ENCODE data around the gene NENF. TPM values are rescaled to one million over a fixed set of nuclear protein-coding genes. Genes with fewer than 3 reads are reported as not detected.

The NENF gene
- total and polyA plus RNA-seq, 4 donors: 6.6 to 44.3 (median 16.0) TPM

- Histone ChIP-seq H3K4me3 (ENCODE audit: low read depth in 1 of 3, low read length in 3 of 3) (no peak overlapping the region), H3K4me1 (ENCODE audit: control insufficient read depth in 4 of 4, insufficient read depth in 4 of 4, low read length in 3 of 4) (peaks cover 0 to 3% (median 0%) of the 10 kb centered on the region in 4 donors), H3K27me3 (ENCODE audit: control insufficient read depth in 4 of 4, insufficient read depth in 4 of 4, low read length in 3 of 4) (no peaks in the 10 kb centered on the region), H3K27ac (ENCODE audit: low read depth in 1 of 2, low read length in 2 of 2) (no peak overlapping the region), H3K36me3 (ENCODE audit: control insufficient read depth in 4 of 4, insufficient read depth in 3 of 4, low read depth in 1 of 4, low read length in 3 of 4) (no peaks in the 10 kb centered on the region), H3K9me3 (ENCODE audit: control insufficient read depth in 4 of 4, low read length in 3 of 4) (peaks cover 0 to under 1% (median 0%) of the 10 kb centered on the region in 4 donors), H3K9ac (ENCODE audit: low read depth in 1 of 2, low read length in 2 of 2) (no peak overlapping the region)
- TF ChIP-seq, protein P1, sequence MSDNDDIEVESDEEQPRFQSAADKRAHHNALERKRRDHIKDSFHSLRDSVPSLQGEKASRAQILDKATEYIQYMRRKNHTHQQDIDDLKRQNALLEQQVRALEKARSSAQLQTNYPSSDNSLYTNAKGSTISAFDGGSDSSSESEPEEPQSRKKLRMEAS (IDR thresholded peaks at IDR 0.05): no peak
- TF ChIP-seq YY1 (IDR thresholded peaks at IDR 0.05): no peak
- TF ChIP-seq, protein P2, sequence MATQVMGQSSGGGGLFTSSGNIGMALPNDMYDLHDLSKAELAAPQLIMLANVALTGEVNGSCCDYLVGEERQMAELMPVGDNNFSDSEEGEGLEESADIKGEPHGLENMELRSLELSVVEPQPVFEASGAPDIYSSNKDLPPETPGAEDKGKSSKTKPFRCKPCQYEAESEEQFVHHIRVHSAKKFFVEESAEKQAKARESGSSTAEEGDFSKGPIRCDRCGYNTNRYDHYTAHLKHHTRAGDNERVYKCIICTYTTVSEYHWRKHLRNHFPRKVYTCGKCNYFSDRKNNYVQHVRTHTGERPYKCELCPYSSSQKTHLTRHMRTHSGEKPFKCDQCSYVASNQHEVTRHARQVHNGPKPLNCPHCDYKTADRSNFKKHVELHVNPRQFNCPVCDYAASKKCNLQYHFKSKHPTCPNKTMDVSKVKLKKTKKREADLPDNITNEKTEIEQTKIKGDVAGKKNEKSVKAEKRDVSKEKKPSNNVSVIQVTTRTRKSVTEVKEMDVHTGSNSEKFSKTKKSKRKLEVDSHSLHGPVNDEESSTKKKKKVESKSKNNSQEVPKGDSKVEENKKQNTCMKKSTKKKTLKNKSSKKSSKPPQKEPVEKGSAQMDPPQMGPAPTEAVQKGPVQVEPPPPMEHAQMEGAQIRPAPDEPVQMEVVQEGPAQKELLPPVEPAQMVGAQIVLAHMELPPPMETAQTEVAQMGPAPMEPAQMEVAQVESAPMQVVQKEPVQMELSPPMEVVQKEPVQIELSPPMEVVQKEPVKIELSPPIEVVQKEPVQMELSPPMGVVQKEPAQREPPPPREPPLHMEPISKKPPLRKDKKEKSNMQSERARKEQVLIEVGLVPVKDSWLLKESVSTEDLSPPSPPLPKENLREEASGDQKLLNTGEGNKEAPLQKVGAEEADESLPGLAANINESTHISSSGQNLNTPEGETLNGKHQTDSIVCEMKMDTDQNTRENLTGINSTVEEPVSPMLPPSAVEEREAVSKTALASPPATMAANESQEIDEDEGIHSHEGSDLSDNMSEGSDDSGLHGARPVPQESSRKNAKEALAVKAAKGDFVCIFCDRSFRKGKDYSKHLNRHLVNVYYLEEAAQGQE (IDR thresholded peaks at IDR 0.05): no peak
- no peak for TF ChIP-seq HNF4A (conservative IDR thresholded peaks at IDR 0.05)
- no peak for TF ChIP-seq NR2F2 (IDR thresholded peaks at IDR 0.05)
- no peak for TF ChIP-seq SP1 (IDR thresholded peaks at IDR 0.05)
- TF ChIP-seq RXRA (IDR thresholded peaks at IDR 0.05): no peak
- TF ChIP-seq GABPA (IDR thresholded peaks at IDR 0.05 in 1 of 2, conservative IDR thresholded peaks at IDR 0.05 in 1 of 2): no peak
- TF ChIP-seq, protein P3, sequence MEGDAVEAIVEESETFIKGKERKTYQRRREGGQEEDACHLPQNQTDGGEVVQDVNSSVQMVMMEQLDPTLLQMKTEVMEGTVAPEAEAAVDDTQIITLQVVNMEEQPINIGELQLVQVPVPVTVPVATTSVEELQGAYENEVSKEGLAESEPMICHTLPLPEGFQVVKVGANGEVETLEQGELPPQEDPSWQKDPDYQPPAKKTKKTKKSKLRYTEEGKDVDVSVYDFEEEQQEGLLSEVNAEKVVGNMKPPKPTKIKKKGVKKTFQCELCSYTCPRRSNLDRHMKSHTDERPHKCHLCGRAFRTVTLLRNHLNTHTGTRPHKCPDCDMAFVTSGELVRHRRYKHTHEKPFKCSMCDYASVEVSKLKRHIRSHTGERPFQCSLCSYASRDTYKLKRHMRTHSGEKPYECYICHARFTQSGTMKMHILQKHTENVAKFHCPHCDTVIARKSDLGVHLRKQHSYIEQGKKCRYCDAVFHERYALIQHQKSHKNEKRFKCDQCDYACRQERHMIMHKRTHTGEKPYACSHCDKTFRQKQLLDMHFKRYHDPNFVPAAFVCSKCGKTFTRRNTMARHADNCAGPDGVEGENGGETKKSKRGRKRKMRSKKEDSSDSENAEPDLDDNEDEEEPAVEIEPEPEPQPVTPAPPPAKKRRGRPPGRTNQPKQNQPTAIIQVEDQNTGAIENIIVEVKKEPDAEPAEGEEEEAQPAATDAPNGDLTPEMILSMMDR (IDR thresholded peaks at IDR 0.05; ENCODE audit: low read depth, low read length, missing input control): no peak
- no peak for TF ChIP-seq ZBTB33 (IDR thresholded peaks at IDR 0.05)
- no peak for TF ChIP-seq HNF4G (IDR thresholded peaks at IDR 0.05)
- TF ChIP-seq JUND (IDR thresholded peaks at IDR 0.05): no peak
- TF ChIP-seq FOXA1 (IDR thresholded peaks at IDR 0.05): no peak
- TF ChIP-seq ATF3 (IDR thresholded peaks at IDR 0.05): no peak
- no peak for DNase-seq (ENCODE audit: low spot score)
- 75% methylated on average over 15 of the region's 15 CpGs for WGBS
Observed at GRCh38 chr1:212452323-212453155, 19.8 kb downstream of the NENF start.
